HFF-Myc (cell line): ENCODE data around the gene GDA.

ENCODE experiments used
- DNase-seq: peaks from one replicate; pipeline ENCODE4 v3.0.0-alpha.2; 2011; ENCODE audit warnings: low read depth; ENCODE audit errors: extremely low read depth
- H3K4me3 ChIP-seq: replicated peaks from 2 replicates; pipeline ENCODE4 v1.5.1; 2011; ENCODE audit warnings: low read depth, mild to moderate bottlenecking, control low read depth, low read length
- CTCF ChIP-seq: IDR thresholded peaks from 2 replicates; pipeline ENCODE4 v1.5.1; 2012; ENCODE audit warnings: mild to moderate bottlenecking, low read depth, low read length, control low read depth; ENCODE audit errors: missing control alignments

Gene GDA

GRCh38 chr9:72147676-72148075 lies 1.6 kb upstream of the GDA start:
- no peak for TF ChIP-seq CTCF
- no peak overlapping the region for H3K4me3 ChIP-seq
- no peak for DNase-seq

- H3K4me3 ChIP-seq = no peak overlapping the region
- DNase-seq = no peak
- no peak for TF ChIP-seq CTCF
Measured at GRCh38 chr9:72150127-72150526, 887 bp downstream of the GDA start.

- no peak overlapping the region for H3K4me3 ChIP-seq
- TF ChIP-seq CTCF = no peak
- no peak for DNase-seq
Measured at GRCh38 chr9:72150661-72151060, 1.4 kb downstream of the GDA start.

GRCh38 chr9:72151104-72151503 lies 1.9 kb downstream of the GDA start:
- TF ChIP-seq CTCF = no peak
- no peak for DNase-seq
- H3K4me3 ChIP-seq = no peak overlapping the region

- DNase-seq = no peak
- H3K4me3 ChIP-seq = no peak overlapping the region
- TF ChIP-seq CTCF = no peak
Measured at GRCh38 chr9:72154468-72155285, 5.4 kb downstream of the GDA start.

- no peak overlapping the region for H3K4me3 ChIP-seq
- no peak for TF ChIP-seq CTCF
Measured at GRCh38 chr9:72155301-72155700, 6.1 kb downstream of the GDA start.

GRCh38 chr9:72156586-72156985 lies 7.3 kb downstream of the GDA start:
- TF ChIP-seq CTCF = no peak
- H3K4me3 ChIP-seq = no peak overlapping the region
- DNase-seq = no peak

More at GRCh38 chr9:72155301-72155700, 6.1 kb downstream of the GDA start:
- DNase-seq = no peak
